ENCODE measurements around the gene KRTAP4-9.

DNA sequence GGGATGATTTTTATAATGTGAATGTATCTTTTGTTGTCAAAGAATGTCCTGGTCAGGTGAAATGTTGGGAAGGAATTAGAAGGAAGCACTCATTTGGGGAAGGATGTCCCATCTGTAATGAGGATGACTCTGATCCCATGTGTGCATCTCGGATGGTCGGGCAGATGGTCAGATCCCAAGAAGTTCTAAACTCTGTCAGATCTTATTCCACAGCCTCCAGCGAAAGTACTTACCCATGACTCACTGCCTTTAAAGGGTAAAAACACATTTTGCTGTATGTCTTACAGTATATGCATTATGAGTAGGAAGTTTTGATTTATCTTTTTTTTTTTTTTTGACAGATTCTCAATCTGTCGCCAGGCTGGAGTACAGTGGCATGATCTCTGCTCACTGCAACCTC is 13.5 kb downstream of the KRTAP4-9 start:
- TF ChIP-seq POLR2AphosphoS5 (IDR thresholded peaks at IDR 0.05) (no peak), POLR2A (IDR thresholded peaks at IDR 0.05) (no peak), EP300 (IDR thresholded peaks at IDR 0.05) (no peak)

Data from suprapubic skin (tissue), 4 donors.